Activated CD8-positive, alpha-beta memory T cell treated with anti-CD3 and anti-CD28 coated beads for 1 hour (primary cell): ENCODE measurements around the gene LTBP1.
A peak's percentile ranks its signal among the peaks of the same experiment; 100 is the strongest.

Experiments used
- DNase-seq, 2 donors: peaks; one replicate each; pipeline ENCODE4 v3.0.0-alpha.2; 2020; ENCODE audit warnings: low read depth in 1 of 2; ENCODE audit errors: extremely low read depth in 1 of 2

LTBP1 gene

GRCh38 chr2:33395655-33396249 is 449.0 kb downstream of the LTBP1 start:
- DNase-seq: peak in 1 of 2 donors; percentile 2

GRCh38 chr2:33404321-33404720 is 457.6 kb downstream of the LTBP1 start:
- no peak for DNase-seq

GRCh38 chr2:33406622-33407021 is 459.9 kb downstream of the LTBP1 start:
- no peak for DNase-seq

- DNase-seq: no peak
These were observed 461.4 kb downstream of the LTBP1 start for GRCh38 chr2:33408109-33408508.

GRCh38 chr2:33409417-33409955 is 462.7 kb downstream of the LTBP1 start:
- DNase-seq: no peak

GRCh38 chr2:33411765-33412164 is 465.0 kb downstream of the LTBP1 start:
- no peak for DNase-seq

- DNase-seq: no peak
These were observed 466.2 kb downstream of the LTBP1 start for GRCh38 chr2:33412920-33413319.

GRCh38 chr2:33419581-33420200 is 472.9 kb downstream of the LTBP1 start:
- no peak for DNase-seq

GRCh38 chr2:33420726-33421125 is 474.0 kb downstream of the LTBP1 start:
- no peak for DNase-seq

- DNase-seq: no peak
These were observed 475.1 kb downstream of the LTBP1 start for GRCh38 chr2:33421820-33422219.

GRCh38 chr2:33425161-33425560 is 478.4 kb downstream of the LTBP1 start:
- no peak for DNase-seq

GRCh38 chr2:33425586-33426031 is 478.9 kb downstream of the LTBP1 start:
- DNase-seq: no peak

GRCh38 chr2:33426666-33427231 is 480.0 kb downstream of the LTBP1 start:
- DNase-seq: no peak

GRCh38 chr2:33430077-33430476 is 483.3 kb downstream of the LTBP1 start:
- no peak for DNase-seq

GRCh38 chr2:33430856-33431255 is 484.1 kb downstream of the LTBP1 start:
- DNase-seq: no peak

- no peak for DNase-seq
These were observed 486.1 kb downstream of the LTBP1 start for GRCh38 chr2:33432871-33433270.

- no peak for DNase-seq
These were observed 486.8 kb downstream of the LTBP1 start for GRCh38 chr2:33433279-33434235.

GRCh38 chr2:33435518-33435917 is 488.8 kb downstream of the LTBP1 start:
- no peak for DNase-seq

GRCh38 chr2:33436083-33436482 is 489.3 kb downstream of the LTBP1 start:
- no peak for DNase-seq

- no peak for DNase-seq
These were observed 490.5 kb downstream of the LTBP1 start for GRCh38 chr2:33437297-33437696.

- no peak for DNase-seq
These were observed 491.1 kb downstream of the LTBP1 start for GRCh38 chr2:33437815-33438214.
